SK-N-SH treated with all-trans-retinoic acid at 6 μM for 48 hours (cell line): ENCODE data around the gene KCNMA1.

ENCODE experiments used
- SNAI2 ChIP-seq: fragments of 250-450 bp; sonication (Bioruptor Pico); IDR thresholded peaks from 2 replicates; pipeline ENCODE4 v1.5.0; 2020; ENCODE audit warnings: mild to moderate bottlenecking, moderate library complexity
- TCF4 ChIP-seq: fragments of 250-450 bp; sonication (Bioruptor Pico); IDR thresholded peaks from 2 replicates; pipeline ENCODE4 v1.8.0; 2021; ENCODE audit warnings: mild to moderate bottlenecking, moderate library complexity, borderline replicate concordance
- TOX ChIP-seq: fragments of 250-450 bp; sonication (Bioruptor Pico); IDR thresholded peaks from 2 replicates; pipeline ENCODE4 v1.8.0; 2021; ENCODE audit warnings: mild to moderate bottlenecking, moderate library complexity, borderline replicate concordance
- ZFP3 ChIP-seq: fragments of 250-450 bp; sonication (Bioruptor Pico); IDR thresholded peaks from 2 replicates; pipeline ENCODE4 v1.5.0; 2020; ENCODE audit warnings: mild to moderate bottlenecking, moderate library complexity
- ZFP30 ChIP-seq: fragments of 450-650 bp; formaldehyde crosslinking; IDR thresholded peaks from 2 replicates; pipeline ENCODE4 v1.5.0; 2022; ENCODE audit warnings: mild to moderate bottlenecking, moderate library complexity

DNA sequence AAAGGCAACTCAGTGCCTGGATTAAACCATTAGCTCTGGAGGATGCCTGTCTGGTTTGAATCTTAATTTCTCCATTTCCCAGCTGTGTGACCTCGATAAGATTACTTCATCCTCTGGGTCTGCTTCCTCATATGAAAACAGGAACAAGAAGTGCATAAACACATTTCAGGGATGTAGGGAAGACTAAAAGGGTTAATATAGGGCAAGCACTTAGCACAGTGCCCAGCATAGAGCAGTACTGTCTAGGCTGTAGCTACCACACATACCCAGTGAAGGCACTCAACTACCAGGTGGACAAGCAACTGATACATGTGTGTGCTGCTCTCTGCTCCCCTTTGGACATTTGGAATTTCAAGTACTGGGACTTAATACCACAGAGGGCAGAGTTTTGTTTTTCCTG is 85.4 kb downstream of the KCNMA1 start:
- TF ChIP-seq SNAI2 (CRISPR knock-in tag) (no peak), ZFP3 (CRISPR knock-in tag) (no peak), TCF4 (no peak), TOX (CRISPR knock-in tag) (no peak), ZFP30 (CRISPR knock-in tag) (no peak)
